ENCODE data around the gene ADAMTS3.

ADAMTS3 gene

GRCh38 chr4:72567821-72568675 is 973 bp downstream of the ADAMTS3 start:
- Histone ChIP-seq H3K4me1 (ENCODE audit: control insufficient read depth, insufficient read depth, low read length) (peaks cover 8% of the 10 kb centered on the region), H3K9ac (ENCODE audit: low read depth, low read length) (no peak overlapping the region), H3K4me3 (ENCODE audit: low read depth, low read length) (peak overlapping the region; percentile 87), H3K27me3 (ENCODE audit: control insufficient read depth, insufficient read depth, low read length) (peaks cover 5% of the 10 kb centered on the region), H3K36me3 (ENCODE audit: control insufficient read depth, insufficient read depth, low read length) (no peaks in the 10 kb centered on the region), H3K9me3 (ENCODE audit: control insufficient read depth, insufficient read depth, low read length) (no peaks in the 10 kb centered on the region)

GRCh38 chr4:72567036-72567435 is 2.0 kb downstream of the ADAMTS3 start:
- Histone ChIP-seq H3K9me3 (ENCODE audit: control insufficient read depth, insufficient read depth, low read length) (no peaks in the 10 kb centered on the region), H3K9ac (ENCODE audit: low read depth, low read length) (no peak overlapping the region), H3K27me3 (ENCODE audit: control insufficient read depth, insufficient read depth, low read length) (peaks cover 5% of the 10 kb centered on the region), H3K4me3 (ENCODE audit: low read depth, low read length) (peak overlapping the region; percentile 87), H3K4me1 (ENCODE audit: control insufficient read depth, insufficient read depth, low read length) (peaks cover 8% of the 10 kb centered on the region), H3K36me3 (ENCODE audit: control insufficient read depth, insufficient read depth, low read length) (no peaks in the 10 kb centered on the region)

- H3K9me3 ChIP-seq (ENCODE audit: control insufficient read depth, insufficient read depth, low read length), result no peaks in the 10 kb centered on the region
- peaks cover 8% of the 10 kb centered on the region for H3K4me1 ChIP-seq (ENCODE audit: control insufficient read depth, insufficient read depth, low read length)
- no peaks in the 10 kb centered on the region for H3K36me3 ChIP-seq (ENCODE audit: control insufficient read depth, insufficient read depth, low read length)
- peaks cover 5% of the 10 kb centered on the region for H3K27me3 ChIP-seq (ENCODE audit: control insufficient read depth, insufficient read depth, low read length)
- H3K9ac ChIP-seq (ENCODE audit: low read depth, low read length), result no peak overlapping the region
- no peak overlapping the region for H3K4me3 ChIP-seq (ENCODE audit: low read depth, low read length)
These were observed 2.5 kb downstream of the ADAMTS3 start for GRCh38 chr4:72566464-72566972.

- Histone ChIP-seq H3K9me3 (ENCODE audit: control insufficient read depth, insufficient read depth, low read length) (no peaks in the 10 kb centered on the region), H3K9ac (ENCODE audit: low read depth, low read length) (no peak overlapping the region), H3K4me1 (ENCODE audit: control insufficient read depth, insufficient read depth, low read length) (peaks cover 5% of the 10 kb centered on the region), H3K27me3 (ENCODE audit: control insufficient read depth, insufficient read depth, low read length) (no peaks in the 10 kb centered on the region), H3K36me3 (ENCODE audit: control insufficient read depth, insufficient read depth, low read length) (no peaks in the 10 kb centered on the region), H3K4me3 (ENCODE audit: low read depth, low read length) (no peak overlapping the region)
These were observed 4.2 kb downstream of the ADAMTS3 start for GRCh38 chr4:72564789-72565188.

GRCh38 chr4:72564184-72564583 is 4.8 kb downstream of the ADAMTS3 start:
- Histone ChIP-seq H3K9me3 (ENCODE audit: control insufficient read depth, insufficient read depth, low read length) (no peaks in the 10 kb centered on the region), H3K27me3 (ENCODE audit: control insufficient read depth, insufficient read depth, low read length) (no peaks in the 10 kb centered on the region), H3K4me1 (ENCODE audit: control insufficient read depth, insufficient read depth, low read length) (peaks cover 5% of the 10 kb centered on the region), H3K36me3 (ENCODE audit: control insufficient read depth, insufficient read depth, low read length) (no peaks in the 10 kb centered on the region), H3K9ac (ENCODE audit: low read depth, low read length) (no peak overlapping the region), H3K4me3 (ENCODE audit: low read depth, low read length) (no peak overlapping the region)

- H3K36me3 ChIP-seq (ENCODE audit: control insufficient read depth, insufficient read depth, low read length), result no peaks in the 10 kb centered on the region
- no peak overlapping the region for H3K4me3 ChIP-seq (ENCODE audit: low read depth, low read length)
- H3K27me3 ChIP-seq (ENCODE audit: control insufficient read depth, insufficient read depth, low read length), result no peaks in the 10 kb centered on the region
- no peaks in the 10 kb centered on the region for H3K4me1 ChIP-seq (ENCODE audit: control insufficient read depth, insufficient read depth, low read length)
- no peak overlapping the region for H3K9ac ChIP-seq (ENCODE audit: low read depth, low read length)
- H3K9me3 ChIP-seq (ENCODE audit: control insufficient read depth, insufficient read depth, low read length), result no peaks in the 10 kb centered on the region
These were observed 10.4 kb downstream of the ADAMTS3 start for GRCh38 chr4:72558655-72559054.

GRCh38 chr4:72557021-72557420 is 12.0 kb downstream of the ADAMTS3 start:
- H3K9me3 ChIP-seq (ENCODE audit: control insufficient read depth, insufficient read depth, low read length), result no peaks in the 10 kb centered on the region
- H3K4me3 ChIP-seq (ENCODE audit: low read depth, low read length), result no peak overlapping the region
- H3K27me3 ChIP-seq (ENCODE audit: control insufficient read depth, insufficient read depth, low read length), result no peaks in the 10 kb centered on the region
- H3K4me1 ChIP-seq (ENCODE audit: control insufficient read depth, insufficient read depth, low read length), result no peaks in the 10 kb centered on the region
- H3K9ac ChIP-seq (ENCODE audit: low read depth, low read length), result no peak overlapping the region
- no peaks in the 10 kb centered on the region for H3K36me3 ChIP-seq (ENCODE audit: control insufficient read depth, insufficient read depth, low read length)

GRCh38 chr4:72555377-72555831 is 13.6 kb downstream of the ADAMTS3 start:
- no peaks in the 10 kb centered on the region for H3K27me3 ChIP-seq (ENCODE audit: control insufficient read depth, insufficient read depth, low read length)
- no peak overlapping the region for H3K4me3 ChIP-seq (ENCODE audit: low read depth, low read length)
- H3K9me3 ChIP-seq (ENCODE audit: control insufficient read depth, insufficient read depth, low read length), result no peaks in the 10 kb centered on the region
- H3K4me1 ChIP-seq (ENCODE audit: control insufficient read depth, insufficient read depth, low read length), result no peaks in the 10 kb centered on the region
- H3K9ac ChIP-seq (ENCODE audit: low read depth, low read length), result no peak overlapping the region
- no peaks in the 10 kb centered on the region for H3K36me3 ChIP-seq (ENCODE audit: control insufficient read depth, insufficient read depth, low read length)

- Histone ChIP-seq H3K4me3 (ENCODE audit: low read depth, low read length) (no peak overlapping the region), H3K9me3 (ENCODE audit: control insufficient read depth, insufficient read depth, low read length) (no peaks in the 10 kb centered on the region), H3K27me3 (ENCODE audit: control insufficient read depth, insufficient read depth, low read length) (no peaks in the 10 kb centered on the region), H3K4me1 (ENCODE audit: control insufficient read depth, insufficient read depth, low read length) (no peaks in the 10 kb centered on the region), H3K9ac (ENCODE audit: low read depth, low read length) (no peak overlapping the region), H3K36me3 (ENCODE audit: control insufficient read depth, insufficient read depth, low read length) (no peaks in the 10 kb centered on the region)
These were observed 15.3 kb downstream of the ADAMTS3 start for GRCh38 chr4:72553540-72554337.

GRCh38 chr4:72552447-72552846 is 16.6 kb downstream of the ADAMTS3 start:
- no peaks in the 10 kb centered on the region for H3K36me3 ChIP-seq (ENCODE audit: control insufficient read depth, insufficient read depth, low read length)
- H3K9me3 ChIP-seq (ENCODE audit: control insufficient read depth, insufficient read depth, low read length), result no peaks in the 10 kb centered on the region
- no peak overlapping the region for H3K9ac ChIP-seq (ENCODE audit: low read depth, low read length)
- H3K4me1 ChIP-seq (ENCODE audit: control insufficient read depth, insufficient read depth, low read length), result no peaks in the 10 kb centered on the region
- no peak overlapping the region for H3K4me3 ChIP-seq (ENCODE audit: low read depth, low read length)
- no peaks in the 10 kb centered on the region for H3K27me3 ChIP-seq (ENCODE audit: control insufficient read depth, insufficient read depth, low read length)

GRCh38 chr4:72546456-72546855 is 22.6 kb downstream of the ADAMTS3 start:
- Histone ChIP-seq H3K4me3 (ENCODE audit: low read depth, low read length) (no peak overlapping the region), H3K9ac (ENCODE audit: low read depth, low read length) (no peak overlapping the region), H3K9me3 (ENCODE audit: control insufficient read depth, insufficient read depth, low read length) (no peaks in the 10 kb centered on the region), H3K27me3 (ENCODE audit: control insufficient read depth, insufficient read depth, low read length) (no peaks in the 10 kb centered on the region), H3K36me3 (ENCODE audit: control insufficient read depth, insufficient read depth, low read length) (no peaks in the 10 kb centered on the region), H3K4me1 (ENCODE audit: control insufficient read depth, insufficient read depth, low read length) (no peaks in the 10 kb centered on the region)
